Measurements from ENCODE around the gene GARIN5B. TPM values are rescaled to one million over a fixed set of nuclear protein-coding genes. Genes with fewer than 3 reads are reported as not detected.

The GARIN5B gene
- total RNA-seq, 3 donors from 2014 or later (not counting 1 experiment from before 2014, with no cell fraction given) = not detected

GRCh38 chr19:55366790-55367189 lies 3.7 kb upstream of the GARIN5B start:
- DNase-seq (no peak), ATAC-seq (no peak)
- Histone ChIP-seq H3K36me3 (ENCODE audit: control insufficient read depth, insufficient read depth, low read length) (no peaks in the 10 kb centered on the region), H3K4me3 (ENCODE audit: low read length) (no peak overlapping the region), H3K27ac (ENCODE audit: low read length) (no peak overlapping the region), H3K4me1 (ENCODE audit: control insufficient read depth, insufficient read depth, low read length) (peaks cover 14% of the 10 kb centered on the region), H3K9me3 (ENCODE audit: control insufficient read depth, insufficient read depth, low read length) (no peaks in the 10 kb centered on the region), H3K27me3 (ENCODE audit: control insufficient read depth, insufficient read depth, low read length) (peaks cover 21% of the 10 kb centered on the region)
- no peaks in the 10 kb centered on the region for H3K9me3 Mint-ChIP-seq
- 85% methylated on average over 1 of the region's 3 CpGs for WGBS (ENCODE audit: insufficient coverage)
- no peaks in the 10 kb centered on the region for H3K36me3 Mint-ChIP-seq
- TF ChIP-seq CTCF (IDR thresholded peaks at IDR 0.05) = no peak
- peaks cover 11 to 21% of the 10 kb centered on the region in 2 donors for H3K27me3 Mint-ChIP-seq (ENCODE audit: low read depth in 2 of 2)
- peaks cover 0 to 6% of the 10 kb centered on the region in 2 donors for H3K4me1 Mint-ChIP-seq
- H3K4me3 Mint-ChIP-seq = no peak overlapping the region
- H3K27ac Mint-ChIP-seq = no peak overlapping the region
- intact Hi-C loops (cut with micrococcal nuclease) = no loop called here

GRCh38 chr19:55365964-55366363 lies 2.9 kb upstream of the GARIN5B start:
- intact Hi-C loops (cut with micrococcal nuclease) = no loop called here
- no peak for TF ChIP-seq CTCF (IDR thresholded peaks at IDR 0.05)
- H3K27ac Mint-ChIP-seq = no peak overlapping the region
- no peak overlapping the region for H3K27ac ChIP-seq (ENCODE audit: low read length)
- no peaks in the 10 kb centered on the region for H3K36me3 Mint-ChIP-seq
- 73% methylated on average over 19 of the region's 19 CpGs for WGBS (ENCODE audit: insufficient coverage)
- DNase-seq = no peak
- peaks cover 19% of the 10 kb centered on the region for H3K27me3 ChIP-seq (ENCODE audit: control insufficient read depth, insufficient read depth, low read length)
- peaks cover 6 to 19% of the 10 kb centered on the region in 2 donors for H3K27me3 Mint-ChIP-seq (ENCODE audit: low read depth in 2 of 2)
- no peaks in the 10 kb centered on the region for H3K36me3 ChIP-seq (ENCODE audit: control insufficient read depth, insufficient read depth, low read length)
- no peaks in the 10 kb centered on the region for H3K9me3 Mint-ChIP-seq
- no peak for ATAC-seq
- H3K4me1 ChIP-seq (ENCODE audit: control insufficient read depth, insufficient read depth, low read length) = peaks cover 14% of the 10 kb centered on the region
- H3K4me3 Mint-ChIP-seq = no peak overlapping the region
- H3K9me3 ChIP-seq (ENCODE audit: control insufficient read depth, insufficient read depth, low read length) = no peaks in the 10 kb centered on the region
- H3K4me1 Mint-ChIP-seq = peaks cover 0 to 6% of the 10 kb centered on the region in 2 donors
- H3K4me3 ChIP-seq (ENCODE audit: low read length) = no peak overlapping the region

GRCh38 chr19:55365245-55365644 lies 2.2 kb upstream of the GARIN5B start:
- H3K27ac Mint-ChIP-seq = no peak overlapping the region
- no peaks in the 10 kb centered on the region for H3K36me3 Mint-ChIP-seq
- Histone ChIP-seq H3K4me3 (ENCODE audit: low read length) (no peak overlapping the region), H3K27me3 (ENCODE audit: control insufficient read depth, insufficient read depth, low read length) (peaks cover 13% of the 10 kb centered on the region), H3K9me3 (ENCODE audit: control insufficient read depth, insufficient read depth, low read length) (no peaks in the 10 kb centered on the region), H3K27ac (ENCODE audit: low read length) (no peak overlapping the region), H3K36me3 (ENCODE audit: control insufficient read depth, insufficient read depth, low read length) (no peaks in the 10 kb centered on the region), H3K4me1 (ENCODE audit: control insufficient read depth, insufficient read depth, low read length) (peaks cover 13% of the 10 kb centered on the region)
- no peaks in the 10 kb centered on the region for H3K9me3 Mint-ChIP-seq
- intact Hi-C loops (cut with micrococcal nuclease) = no loop called here
- H3K27me3 Mint-ChIP-seq (ENCODE audit: low read depth in 2 of 2) = peaks cover 0 to 12% of the 10 kb centered on the region in 2 donors
- DNase-seq = no peak
- 87% methylated on average over 8 of the region's 8 CpGs for WGBS (ENCODE audit: insufficient coverage)
- ATAC-seq = no peak
- H3K4me3 Mint-ChIP-seq = no peak overlapping the region
- H3K4me1 Mint-ChIP-seq = peaks cover 0 to 6% of the 10 kb centered on the region in 2 donors
- no peak for TF ChIP-seq CTCF (IDR thresholded peaks at IDR 0.05)
